HepG2 (cell line): ENCODE measurements around the gene PLPP3. TPM values are rescaled to one million over a fixed set of nuclear protein-coding genes. Genes with fewer than 3 reads are reported as not detected.

Source experiments
- BHLHE40 ChIP-seq: IDR thresholded peaks from 2 replicates; pipeline ENCODE4 v1.6.1; 2011; ENCODE audit warnings: low read length, improper control_type of control experiment
- CREBL2 ChIP-seq: sonication (generic); formaldehyde crosslinking; IDR thresholded peaks from 2 replicates; pipeline ENCODE4 v1.8.1; 2023; ENCODE audit warnings: missing genetic modification reagents, mild to moderate bottlenecking, borderline replicate concordance
- FOSL2 ChIP-seq: sonication (generic); formaldehyde crosslinking; IDR thresholded peaks from 2 replicates; pipeline ENCODE4 v1.4.0; 2020; ENCODE audit warnings: missing genetic modification reagents
- HOXA7 ChIP-seq: sonication (generic); formaldehyde crosslinking; IDR thresholded peaks from 2 replicates; pipeline ENCODE4 v1.8.1; 2022; ENCODE audit warnings: mild to moderate bottlenecking, missing genetic modification reagents, moderate library complexity
- IRF2 ChIP-seq: IDR thresholded peaks from 2 replicates; pipeline ENCODE4 v1.6.1; 2018; ENCODE audit warnings: missing genetic modification reagents, missing compliant biosample characterization
- ISX ChIP-seq: sonication (generic); formaldehyde crosslinking; conservative IDR thresholded peaks from 2 replicates; pipeline ENCODE4 v1.5.0; 2020; ENCODE audit warnings: missing genetic modification reagents
- MBNL3 ChIP-seq: fragments of 250-450 bp; sonication (Bioruptor Pico); conservative IDR thresholded peaks from 2 replicates; pipeline ENCODE4 v1.8.0; 2022; ENCODE audit warnings: mild to moderate bottlenecking, inconsistent platforms
- MTA3 ChIP-seq: sonication (generic); formaldehyde crosslinking; IDR thresholded peaks from 2 replicates; pipeline ENCODE4 v1.4.0; 2020; ENCODE audit warnings: missing genetic modification reagents
- SALL1 ChIP-seq: sonication (generic); formaldehyde crosslinking; IDR thresholded peaks from 2 replicates; pipeline ENCODE4 v1.8.0; 2022; ENCODE audit warnings: mild to moderate bottlenecking, missing genetic modification reagents
- SNAPC5 ChIP-seq: sonication (generic); formaldehyde crosslinking; IDR thresholded peaks from 2 replicates; pipeline ENCODE4 v1.8.1; 2023; ENCODE audit warnings: mild to moderate bottlenecking, missing genetic modification reagents, borderline replicate concordance
- SRF ChIP-seq: IDR thresholded peaks from 2 replicates; pipeline ENCODE4 v1.6.1; 2011; ENCODE audit warnings: mild to moderate bottlenecking, low read depth, low read length, moderate library complexity
- ZBTB8A ChIP-seq: sonication (generic); formaldehyde crosslinking; IDR thresholded peaks from 2 replicates; pipeline ENCODE4 v1.4.0; 2020; ENCODE audit warnings: mild to moderate bottlenecking, low read depth, missing genetic modification reagents, borderline replicate concordance
- ZC3H4 ChIP-seq: sonication (generic); formaldehyde crosslinking; IDR thresholded peaks from 2 replicates; pipeline ENCODE4 v1.4.0; 2020; ENCODE audit warnings: missing genetic modification reagents, borderline replicate concordance
- ZNF234 ChIP-seq: sonication (generic); formaldehyde crosslinking; conservative IDR thresholded peaks from 2 replicates; pipeline ENCODE4 v1.5.1; 2020; ENCODE audit warnings: mild to moderate bottlenecking, missing genetic modification reagents
- ZNF256 ChIP-seq: sonication (generic); formaldehyde crosslinking; conservative IDR thresholded peaks from 2 replicates; pipeline ENCODE4 v1.4.0; 2020; ENCODE audit warnings: missing genetic modification reagents
- ZNF292 ChIP-seq: sonication (generic); formaldehyde crosslinking; IDR thresholded peaks from 2 replicates; pipeline ENCODE4 v1.8.1; 2022; ENCODE audit warnings: mild to moderate bottlenecking, low read depth, missing genetic modification reagents, borderline replicate concordance
- ZNF30 ChIP-seq: sonication (generic); formaldehyde crosslinking; IDR thresholded peaks from 2 replicates; pipeline ENCODE4 v1.5.0; 2020; ENCODE audit warnings: mild to moderate bottlenecking, missing genetic modification reagents
- ZNF362 ChIP-seq: sonication (generic); formaldehyde crosslinking; IDR thresholded peaks from 2 replicates; pipeline ENCODE4 v1.4.0; 2020; ENCODE audit warnings: missing genetic modification reagents, mild to moderate bottlenecking, borderline replicate concordance
- ZNF496 ChIP-seq: sonication (generic); formaldehyde crosslinking; IDR thresholded peaks from 2 replicates; pipeline ENCODE4 v1.8.1; 2023; ENCODE audit warnings: mild to moderate bottlenecking, moderate library complexity, missing genetic modification reagents; ENCODE audit not compliant: insufficient replicate concordance
- ZNF503 ChIP-seq: sonication (generic); formaldehyde crosslinking; IDR thresholded peaks from 2 replicates; pipeline ENCODE4 v1.4.0; 2020; ENCODE audit warnings: missing genetic modification reagents
- ZNF512B ChIP-seq: sonication (generic); formaldehyde crosslinking; IDR thresholded peaks from 2 replicates; pipeline ENCODE4 v1.5.1; 2020; ENCODE audit warnings: missing genetic modification reagents, mild to moderate bottlenecking, borderline replicate concordance
- ZNF746 ChIP-seq: sonication (generic); formaldehyde crosslinking; IDR thresholded peaks from 2 replicates; pipeline ENCODE4 v1.8.0; 2022; ENCODE audit warnings: mild to moderate bottlenecking, missing genetic modification reagents
- ZNF850 ChIP-seq: sonication (generic); formaldehyde crosslinking; conservative IDR thresholded peaks from 2 replicates; pipeline ENCODE4 v1.9.0; 2021; ENCODE audit warnings: mild to moderate bottlenecking, missing genetic modification reagents
- ZSCAN22 ChIP-seq: sonication (generic); formaldehyde crosslinking; IDR thresholded peaks from 2 replicates; pipeline ENCODE4 v1.4.0; 2020; ENCODE audit warnings: mild to moderate bottlenecking, missing genetic modification reagents
- polyA plus RNA-seq, 8 experiments: library from polyadenylated mRNA; depleted of rRNA in 3 of 8; stranded (reverse) in 7 of 8; unstranded in 1 of 8; fragments of >200 nt; fragmentation: Illumina TruSeq in 4 of 8; extraction: Trizol in 4 of 8; gene quantifications; 2 replicates each; pipeline versions ENCODE4 v1.2.1 to v1.2.3, GENCODE V29; 2011 to 2016; ENCODE audit warnings: low read depth in 4 of 8, missing spikeins in 1 of 8, mixed read lengths in 1 of 8; ENCODE audit not compliant: insufficient read depth in 1 of 8
- total RNA-seq, 5 experiments: library from RNA; depleted of rRNA; stranded (reverse); fragments of >200 nt; fragmentation: Illumina TruSeq; extraction: Trizol; gene quantifications; 2 replicates each; pipeline ENCODE4 v1.2.3, GENCODE V29; 2016; ENCODE audit warnings: low read depth in 1 of 5

PLPP3 gene
- total and polyA plus RNA-seq, 2 of the 13 experiments (the other 11 are each of a cell fraction or from before 2014, with no cell fraction given), result 49.7 to 65.8 TPM

GRCh38 chr1:56578963-56579875 lies at the start of gene PLPP3 (continued):
- TF ChIP-seq ZNF512B (CRISPR knock-in tag) (peak; percentile 37; the same call in 1 of the 2 replicates), ZNF292 (peak; percentile 92), ZSCAN22 (CRISPR knock-in tag) (no peak), MBNL3 (no peak), ZBTB8A (no peak), ZNF30 (no peak), ISX (CRISPR knock-in tag) (no peak), MTA3 (CRISPR knock-in tag) (no peak), BHLHE40 (no peak), IRF2 (CRISPR knock-in tag) (peak; percentile 18; the same call in 1 of the 2 replicates), FOSL2 (CRISPR knock-in tag) (no peak), ZNF850 (CRISPR knock-in tag) (no peak), SRF (no peak), ZNF746 (CRISPR knock-in tag) (no peak), SNAPC5 (CRISPR knock-in tag) (no peak), ZC3H4 (CRISPR knock-in tag) (no peak), SALL1 (CRISPR knock-in tag) (peak; percentile 42; the same call in 1 of the 2 replicates), ZNF503 (CRISPR knock-in tag) (no peak), CREBL2 (CRISPR knock-in tag) (0 out of 2 replicates have a peak, but pooled peaks have one; percentile 76), ZNF496 (CRISPR knock-in tag) (no peak), ZNF256 (no peak), ZNF234 (CRISPR knock-in tag) (no peak; the same call in 1 of the 2 replicates), ZNF362 (CRISPR knock-in tag) (peak; percentile 90), HOXA7 (no peak)
